ENCODE measurements around the gene TNFAIP8. TPM values are rescaled to one million over a fixed set of nuclear protein-coding genes. Genes with fewer than 3 reads are reported as not detected.

Gene TNFAIP8
- polyA plus RNA-seq, 1 of the 3 experiments (the other 2 are of a cell fraction), result 31.3 TPM

GRCh38 chr5:119362714-119363113 lies 6.9 kb downstream of the TNFAIP8 start (continued):
- TF ChIP-seq, protein P1, sequence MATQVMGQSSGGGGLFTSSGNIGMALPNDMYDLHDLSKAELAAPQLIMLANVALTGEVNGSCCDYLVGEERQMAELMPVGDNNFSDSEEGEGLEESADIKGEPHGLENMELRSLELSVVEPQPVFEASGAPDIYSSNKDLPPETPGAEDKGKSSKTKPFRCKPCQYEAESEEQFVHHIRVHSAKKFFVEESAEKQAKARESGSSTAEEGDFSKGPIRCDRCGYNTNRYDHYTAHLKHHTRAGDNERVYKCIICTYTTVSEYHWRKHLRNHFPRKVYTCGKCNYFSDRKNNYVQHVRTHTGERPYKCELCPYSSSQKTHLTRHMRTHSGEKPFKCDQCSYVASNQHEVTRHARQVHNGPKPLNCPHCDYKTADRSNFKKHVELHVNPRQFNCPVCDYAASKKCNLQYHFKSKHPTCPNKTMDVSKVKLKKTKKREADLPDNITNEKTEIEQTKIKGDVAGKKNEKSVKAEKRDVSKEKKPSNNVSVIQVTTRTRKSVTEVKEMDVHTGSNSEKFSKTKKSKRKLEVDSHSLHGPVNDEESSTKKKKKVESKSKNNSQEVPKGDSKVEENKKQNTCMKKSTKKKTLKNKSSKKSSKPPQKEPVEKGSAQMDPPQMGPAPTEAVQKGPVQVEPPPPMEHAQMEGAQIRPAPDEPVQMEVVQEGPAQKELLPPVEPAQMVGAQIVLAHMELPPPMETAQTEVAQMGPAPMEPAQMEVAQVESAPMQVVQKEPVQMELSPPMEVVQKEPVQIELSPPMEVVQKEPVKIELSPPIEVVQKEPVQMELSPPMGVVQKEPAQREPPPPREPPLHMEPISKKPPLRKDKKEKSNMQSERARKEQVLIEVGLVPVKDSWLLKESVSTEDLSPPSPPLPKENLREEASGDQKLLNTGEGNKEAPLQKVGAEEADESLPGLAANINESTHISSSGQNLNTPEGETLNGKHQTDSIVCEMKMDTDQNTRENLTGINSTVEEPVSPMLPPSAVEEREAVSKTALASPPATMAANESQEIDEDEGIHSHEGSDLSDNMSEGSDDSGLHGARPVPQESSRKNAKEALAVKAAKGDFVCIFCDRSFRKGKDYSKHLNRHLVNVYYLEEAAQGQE (IDR thresholded peaks at IDR 0.05; ENCODE audit: low read depth, low read length), result no peak

DNA sequence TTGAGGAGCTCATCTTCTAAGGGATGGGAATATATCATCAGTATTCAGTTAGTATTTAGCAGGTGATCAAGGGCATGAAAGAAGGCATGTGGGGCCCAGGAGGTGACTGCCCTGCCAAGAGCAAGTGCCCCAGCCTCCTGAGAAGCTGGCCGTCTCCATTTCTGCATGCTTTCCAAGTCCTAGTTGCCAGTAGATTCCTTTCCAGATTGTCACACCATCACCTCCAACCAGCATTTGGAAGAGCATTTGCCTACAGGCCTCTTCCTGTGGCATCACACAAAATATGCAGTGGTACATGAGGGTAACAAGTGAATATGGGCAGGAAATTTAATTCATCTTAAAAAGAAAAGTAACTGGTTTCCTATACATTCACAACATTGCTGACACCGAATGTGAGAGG lies 7.5 kb downstream of the TNFAIP8 start:
- Histone ChIP-seq H3K4me2 (no peak overlapping the region), H3K36me3 (replicated peaks in 1 of 2; ENCODE audit: control insufficient read depth in 1 of 2, insufficient read depth in 2 of 2, low read length in 1 of 2) (no peaks in the 10 kb centered on the region), H3K9ac (no peak overlapping the region), H2AFZ (ENCODE audit: low read depth) (no peak overlapping the region), H4K20me1 (ENCODE audit: insufficient read depth) (no peaks in the 10 kb centered on the region), H3K4me1 (ENCODE audit: control insufficient read depth in 1 of 2, insufficient read depth in 2 of 2, low read depth in 1 of 2, low read length in 1 of 2) (peaks cover 4 to 19% of the 10 kb centered on the region in 2 experiments; a peak in 2 of 4 replicates), H3K27me3 (ENCODE audit: insufficient read depth) (no peaks in the 10 kb centered on the region), H3K4me3 (ENCODE audit: low read depth in 2 of 2, low read length in 1 of 2) (no peak overlapping the region), H3K79me2 (ENCODE audit: insufficient read depth) (peaks cover 9% of the 10 kb centered on the region), H3K9me3 (no peaks in the 10 kb centered on the region), H3K27ac (ENCODE audit: low read depth in 2 of 2, low read length in 1 of 2) (no peak overlapping the region), H3F3A (replicated peaks; ENCODE audit: insufficient read depth) (peaks cover 5% of the 10 kb centered on the region), H3K9me2 (no peaks in the 10 kb centered on the region)
- TF ChIP-seq GABPA (IDR thresholded peaks at IDR 0.05; ENCODE audit: low read depth), result no peak
- TF ChIP-seq ELF1 (IDR thresholded peaks at IDR 0.05), result no peak
- no peak for TF ChIP-seq RCOR1 (IDR thresholded peaks at IDR 0.05; ENCODE audit: low read length)
- TF ChIP-seq CTCF (IDR thresholded peaks at IDR 0.05), result no peak
- no peak for TF ChIP-seq RXRA (IDR thresholded peaks at IDR 0.05; ENCODE audit: borderline replicate concordance, low read depth)
- TF ChIP-seq SMC3 (IDR thresholded peaks at IDR 0.05; ENCODE audit: low read depth, low read length), result no peak
- TF ChIP-seq MEF2A (IDR thresholded peaks at IDR 0.05; ENCODE audit: borderline replicate concordance, low read depth), result no peak
- TF ChIP-seq ZBTB33 (IDR thresholded peaks at IDR 0.05; ENCODE audit: borderline replicate concordance, low read depth), result no peak
- TF ChIP-seq, protein P2, sequence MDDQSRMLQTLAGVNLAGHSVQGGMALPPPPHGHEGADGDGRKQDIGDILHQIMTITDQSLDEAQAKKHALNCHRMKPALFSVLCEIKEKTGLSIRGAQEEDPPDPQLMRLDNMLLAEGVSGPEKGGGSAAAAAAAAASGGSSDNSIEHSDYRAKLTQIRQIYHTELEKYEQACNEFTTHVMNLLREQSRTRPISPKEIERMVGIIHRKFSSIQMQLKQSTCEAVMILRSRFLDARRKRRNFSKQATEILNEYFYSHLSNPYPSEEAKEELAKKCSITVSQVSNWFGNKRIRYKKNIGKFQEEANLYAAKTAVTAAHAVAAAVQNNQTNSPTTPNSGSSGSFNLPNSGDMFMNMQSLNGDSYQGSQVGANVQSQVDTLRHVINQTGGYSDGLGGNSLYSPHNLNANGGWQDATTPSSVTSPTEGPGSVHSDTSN (IDR thresholded peaks at IDR 0.05), result no peak
- TF ChIP-seq TAF1 (IDR thresholded peaks at IDR 0.05; ENCODE audit: borderline replicate concordance, low read depth, low read length), result no peak
- TF ChIP-seq RFX5 (IDR thresholded peaks at IDR 0.05; ENCODE audit: low read length), result no peak
- TF ChIP-seq POLR2AphosphoS5 (IDR thresholded peaks at IDR 0.05; ENCODE audit: low read depth, low read length), result no peak
- ChIA-PET CTCF (interaction anchor here (2.5 kb wide), 1 partner anchor 375 kb away, joined by 11 read pairs; the partner anchor contains the start of gene DTWD2), POLR2A (no interaction called here)
- no peak for DNase-seq
- WGBS (ENCODE audit: low lambda C conversion rate), result 95% methylated on average over 2 of the region's 2 CpGs

All from SK-N-SH (cell line).